GM10266 (cell line): ENCODE results near the gene ARRB1.

ENCODE experiments used
- DNase-seq: peaks from one replicate; pipeline ENCODE4 v3.0.0; 2012; ENCODE audit errors: extremely low spot score
- CTCF ChIP-seq: IDR thresholded peaks from 2 replicates; pipeline ENCODE4 v1.5.1; 2012; ENCODE audit warnings: mild to moderate bottlenecking, low read depth; ENCODE audit not compliant: control insufficient read depth, insufficient read depth; ENCODE audit errors: missing control alignments

ARRB1 gene

DNA sequence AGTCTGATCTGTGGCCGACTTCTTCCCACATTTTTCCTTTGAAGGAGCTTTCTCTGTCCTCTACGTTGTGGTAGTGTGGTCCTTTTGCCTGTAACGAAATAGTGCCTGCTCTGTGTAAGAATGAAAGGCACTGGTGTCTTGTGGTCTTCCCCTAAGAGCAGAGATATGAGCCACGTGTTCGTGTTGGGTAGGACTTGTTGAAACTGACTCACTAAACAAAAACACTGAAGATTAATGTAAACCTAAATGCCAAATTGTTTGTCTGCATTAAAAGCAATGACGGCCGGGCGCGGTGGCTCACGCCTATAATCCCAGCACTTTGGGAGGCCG lies 37.8 kb upstream of the ARRB1 start:
- no peak for DNase-seq
- no peak for TF ChIP-seq CTCF

GRCh38 chr11:75388386-75389275 lies 37.2 kb upstream of the ARRB1 start:
- DNase-seq = peak; percentile 76
- TF ChIP-seq CTCF = peak; percentile 86

DNA sequence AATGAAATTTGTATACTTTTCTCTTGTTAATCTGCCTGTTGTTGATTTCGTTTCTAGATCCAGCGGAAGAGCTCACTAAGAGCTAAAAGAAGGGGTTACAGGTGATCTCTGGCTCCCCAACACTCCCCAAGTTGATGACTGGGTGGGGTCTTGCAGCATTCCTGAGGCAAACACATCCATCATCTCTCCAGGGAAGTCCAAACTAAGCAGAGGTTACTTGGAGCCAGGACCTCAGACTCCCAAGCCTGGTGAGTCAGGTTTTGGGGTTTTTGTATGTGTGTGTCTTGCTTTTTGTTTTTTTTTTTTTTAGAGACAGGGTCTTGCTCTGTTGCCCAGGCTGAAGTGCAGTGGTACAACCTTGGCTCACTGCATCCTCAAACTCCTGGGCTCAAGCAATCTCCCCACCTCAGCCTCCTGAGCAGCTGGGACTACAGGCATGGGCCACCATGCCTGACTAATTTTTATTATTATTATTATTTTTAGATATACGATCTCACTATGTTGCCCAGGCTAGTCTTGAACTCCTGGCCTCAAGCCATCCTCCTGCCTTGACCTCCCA lies 36.4 kb upstream of the ARRB1 start:
- no peak for DNase-seq
- no peak for TF ChIP-seq CTCF

- TF ChIP-seq CTCF = no peak
- DNase-seq = no peak
Observed at GRCh38 chr11:75386942-75387630, 35.6 kb upstream of the ARRB1 start.

DNA sequence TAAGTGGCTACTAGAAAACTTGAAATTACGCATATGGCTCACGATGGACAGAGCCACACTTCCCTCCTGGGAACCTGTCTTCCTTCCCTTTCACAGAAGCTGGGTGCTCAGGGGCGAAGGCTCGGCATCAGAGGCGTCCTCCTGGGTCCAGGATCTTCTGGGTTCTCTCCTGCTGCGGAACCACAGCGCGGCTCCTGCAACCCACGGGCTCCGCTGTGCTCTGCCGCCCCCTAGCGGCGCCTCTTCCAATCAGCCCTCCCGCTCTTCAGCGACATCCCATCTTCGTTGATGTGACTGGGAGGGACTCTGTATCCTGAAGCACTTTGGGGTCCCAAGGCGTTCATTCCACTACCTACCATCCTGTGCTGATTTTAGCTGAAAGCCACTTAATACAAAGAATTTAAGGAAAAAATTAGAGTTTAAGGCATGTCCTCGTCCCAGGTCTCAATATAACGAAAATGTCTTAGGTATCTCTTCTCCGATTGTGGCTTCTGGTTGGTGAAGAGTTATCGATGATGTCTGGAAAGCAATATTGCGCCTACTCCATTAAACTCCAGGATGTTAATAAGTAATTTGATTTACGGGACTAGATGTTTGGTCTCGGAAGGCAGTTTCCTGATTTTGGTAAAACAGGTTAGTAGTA lies 33.1 kb upstream of the ARRB1 start:
- peak; percentile 92 for TF ChIP-seq CTCF
- peak; percentile 84 for DNase-seq

DNA sequence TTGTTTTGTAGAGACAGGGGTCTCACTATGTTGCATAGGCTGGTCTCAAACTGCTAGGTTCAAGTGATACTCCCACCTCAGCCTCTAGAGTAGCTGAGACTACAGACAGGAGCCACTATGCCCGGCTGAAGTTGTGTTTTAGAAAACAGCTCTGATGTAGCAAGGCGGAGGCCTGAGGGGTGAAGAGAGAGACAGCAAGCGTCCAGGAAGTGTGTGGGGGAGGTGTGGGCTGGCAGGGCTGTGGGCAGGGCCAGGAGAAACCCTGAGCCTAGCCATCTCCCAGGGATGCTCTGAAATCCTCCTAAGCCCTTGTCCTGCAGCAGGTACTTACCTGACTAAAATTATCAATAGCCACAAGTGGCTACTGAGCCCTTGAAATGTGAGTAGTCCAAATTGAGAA lies 31.8 kb upstream of the ARRB1 start:
- no peak for TF ChIP-seq CTCF
- DNase-seq = no peak
